Measurements from ENCODE around the gene STX18. TPM values are rescaled to one million over a fixed set of nuclear protein-coding genes. Genes with fewer than 3 reads are reported as not detected.

The STX18 gene
- total and polyA plus RNA-seq, 10 of the 15 experiments (the other 5 are each of a cell fraction or from before 2014, with no cell fraction given) = 8.2 to 46.6 (median 31.1) TPM

- TF ChIP-seq, protein P1, sequence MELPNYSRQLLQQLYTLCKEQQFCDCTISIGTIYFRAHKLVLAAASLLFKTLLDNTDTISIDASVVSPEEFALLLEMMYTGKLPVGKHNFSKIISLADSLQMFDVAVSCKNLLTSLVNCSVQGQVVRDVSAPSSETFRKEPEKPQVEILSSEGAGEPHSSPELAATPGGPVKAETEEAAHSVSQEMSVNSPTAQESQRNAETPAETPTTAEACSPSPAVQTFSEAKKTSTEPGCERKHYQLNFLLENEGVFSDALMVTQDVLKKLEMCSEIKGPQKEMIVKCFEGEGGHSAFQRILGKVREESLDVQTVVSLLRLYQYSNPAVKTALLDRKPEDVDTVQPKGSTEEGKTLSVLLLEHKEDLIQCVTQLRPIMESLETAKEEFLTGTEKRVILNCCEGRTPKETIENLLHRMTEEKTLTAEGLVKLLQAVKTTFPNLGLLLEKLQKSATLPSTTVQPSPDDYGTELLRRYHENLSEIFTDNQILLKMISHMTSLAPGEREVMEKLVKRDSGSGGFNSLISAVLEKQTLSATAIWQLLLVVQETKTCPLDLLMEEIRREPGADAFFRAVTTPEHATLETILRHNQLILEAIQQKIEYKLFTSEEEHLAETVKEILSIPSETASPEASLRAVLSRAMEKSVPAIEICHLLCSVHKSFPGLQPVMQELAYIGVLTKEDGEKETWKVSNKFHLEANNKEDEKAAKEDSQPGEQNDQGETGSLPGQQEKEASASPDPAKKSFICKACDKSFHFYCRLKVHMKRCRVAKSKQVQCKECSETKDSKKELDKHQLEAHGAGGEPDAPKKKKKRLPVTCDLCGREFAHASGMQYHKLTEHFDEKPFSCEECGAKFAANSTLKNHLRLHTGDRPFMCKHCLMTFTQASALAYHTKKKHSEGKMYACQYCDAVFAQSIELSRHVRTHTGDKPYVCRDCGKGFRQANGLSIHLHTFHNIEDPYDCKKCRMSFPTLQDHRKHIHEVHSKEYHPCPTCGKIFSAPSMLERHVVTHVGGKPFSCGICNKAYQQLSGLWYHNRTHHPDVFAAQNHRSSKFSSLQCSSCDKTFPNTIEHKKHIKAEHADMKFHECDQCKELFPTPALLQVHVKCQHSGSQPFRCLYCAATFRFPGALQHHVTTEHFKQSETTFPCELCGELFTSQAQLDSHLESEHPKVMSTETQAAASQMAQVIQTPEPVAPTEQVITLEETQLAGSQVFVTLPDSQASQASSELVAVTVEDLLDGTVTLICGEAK (IDR thresholded peaks at IDR 0.05; ENCODE audit: borderline replicate concordance) = peak; percentile 97
- TF ChIP-seq SREBF1 (IDR thresholded peaks at IDR 0.05; ENCODE audit: low read length) (no peak), EED (IDR thresholded peaks at IDR 0.05; ENCODE audit: low read depth) (peak; percentile 83), POLR2AphosphoS2 (IDR thresholded peaks at IDR 0.05; ENCODE audit: low read depth, low read length) (peak; percentile 74; the same call in 1 of the 2 replicates), KLF5 (IDR thresholded peaks at IDR 0.05; ENCODE audit: partially characterized antibody) (peak; percentile 82), POLR2A (IDR thresholded peaks at IDR 0.05; ENCODE audit: low read depth, low read length) (peak; percentile 96), JUND (IDR thresholded peaks at IDR 0.05; ENCODE audit: low read depth, low read length) (no peak), SMAD1 (IDR thresholded peaks at IDR 0.05; ENCODE audit: low read depth, partially characterized antibody) (no peak), KDM1A (IDR thresholded peaks at IDR 0.05; ENCODE audit: borderline replicate concordance) (no peak), PRDM15 (CRISPR knock-in tag; IDR thresholded peaks at IDR 0.05) (no peak), HCFC1 (IDR thresholded peaks at IDR 0.05; ENCODE audit: low read length) (peak; percentile 90), CREM (IDR thresholded peaks at IDR 0.05; ENCODE audit: low read depth) (peak; percentile 99), DPF2 (IDR thresholded peaks at IDR 0.05) (peak; percentile 80), SIN3A (IDR thresholded peaks at IDR 0.05; ENCODE audit: low read depth, low read length) (peak; percentile 94), BHLHE40 (IDR thresholded peaks at IDR 0.05; ENCODE audit: borderline replicate concordance in 1 of 2, low read depth in 2 of 2, low read length in 1 of 2) (peak; percentile 69 to 83), RFX5 (IDR thresholded peaks at IDR 0.05; ENCODE audit: low read depth, low read length) (no peak; the same call in 1 of the 2 replicates)
- TF ChIP-seq, protein P2, sequence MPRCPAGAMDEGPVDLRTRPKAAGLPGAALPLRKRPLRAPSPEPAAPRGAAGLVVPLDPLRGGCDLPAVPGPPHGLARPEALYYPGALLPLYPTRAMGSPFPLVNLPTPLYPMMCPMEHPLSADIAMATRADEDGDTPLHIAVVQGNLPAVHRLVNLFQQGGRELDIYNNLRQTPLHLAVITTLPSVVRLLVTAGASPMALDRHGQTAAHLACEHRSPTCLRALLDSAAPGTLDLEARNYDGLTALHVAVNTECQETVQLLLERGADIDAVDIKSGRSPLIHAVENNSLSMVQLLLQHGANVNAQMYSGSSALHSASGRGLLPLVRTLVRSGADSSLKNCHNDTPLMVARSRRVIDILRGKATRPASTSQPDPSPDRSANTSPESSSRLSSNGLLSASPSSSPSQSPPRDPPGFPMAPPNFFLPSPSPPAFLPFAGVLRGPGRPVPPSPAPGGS (IDR thresholded peaks at IDR 0.05; ENCODE audit: borderline replicate concordance, insufficient read depth, low read depth, low read length, poor library complexity, severe bottlenecking) = peak; percentile 66
- TF ChIP-seq, protein P3, sequence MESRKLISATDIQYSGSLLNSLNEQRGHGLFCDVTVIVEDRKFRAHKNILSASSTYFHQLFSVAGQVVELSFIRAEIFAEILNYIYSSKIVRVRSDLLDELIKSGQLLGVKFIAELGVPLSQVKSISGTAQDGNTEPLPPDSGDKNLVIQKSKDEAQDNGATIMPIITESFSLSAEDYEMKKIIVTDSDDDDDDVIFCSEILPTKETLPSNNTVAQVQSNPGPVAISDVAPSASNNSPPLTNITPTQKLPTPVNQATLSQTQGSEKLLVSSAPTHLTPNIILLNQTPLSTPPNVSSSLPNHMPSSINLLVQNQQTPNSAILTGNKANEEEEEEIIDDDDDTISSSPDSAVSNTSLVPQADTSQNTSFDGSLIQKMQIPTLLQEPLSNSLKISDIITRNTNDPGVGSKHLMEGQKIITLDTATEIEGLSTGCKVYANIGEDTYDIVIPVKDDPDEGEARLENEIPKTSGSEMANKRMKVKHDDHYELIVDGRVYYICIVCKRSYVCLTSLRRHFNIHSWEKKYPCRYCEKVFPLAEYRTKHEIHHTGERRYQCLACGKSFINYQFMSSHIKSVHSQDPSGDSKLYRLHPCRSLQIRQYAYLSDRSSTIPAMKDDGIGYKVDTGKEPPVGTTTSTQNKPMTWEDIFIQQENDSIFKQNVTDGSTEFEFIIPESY (IDR thresholded peaks at IDR 0.05) = 0 out of 2 replicates have a peak, but pooled peaks have one; percentile 16
These were observed at the start of gene STX18 (continued) for GRCh38 chr4:4541661-4542570.
